Pancreas (tissue), 10 donors: ENCODE results near the gene BEND2. TPM values are rescaled to one million over a fixed set of nuclear protein-coding genes. Genes with fewer than 3 reads are reported as not detected.

Experiments
- ATAC-seq, 4 donors: fragments of 200-7000 bp; cut with Tn5 transposase; one replicate each; pipeline versions ENCODE4 v1.8.0 to v1.9.1; 2020; ENCODE audit warnings: mild to moderate bottlenecking in 4 of 4, moderate library complexity in 4 of 4
- DNase-seq, 6 donors: peaks; one replicate each; pipeline ENCODE4 v3.0.0-alpha.2; 2020
- FAIRE-seq: peaks from 2 replicates; lab custom pipeline; 2012; peaks lifted over from hg19 to GRCh38; lab: Jason Lieb, UNC
- H3K27ac ChIP-seq, 4 donors: fragments of 200-600 bp; sonication (generic); 1 replicate in 3 of 4; 2 replicates in 1 of 4; pipeline versions ENCODE4 v1.5.0 to v1.8.0; 2020
- H3K27me3 ChIP-seq, 4 donors: fragments of 200-600 bp; one replicate each; pipeline ENCODE4 v1.8.0; 2021
- H3K36me3 ChIP-seq, 3 donors: fragments of 200-600 bp; sonication (generic) in 1 of 3; one replicate each; pipeline versions ENCODE4 v1.5.0 to v1.8.0; 2020 to 2021
- H3K4me1 ChIP-seq, 3 donors: fragments of 200-600 bp; one replicate each; pipeline ENCODE4 v1.8.0; 2021
- H3K4me3 ChIP-seq, 4 donors: fragments of 200-600 bp; sonication (generic) in 2 of 4; one replicate each; pipeline versions ENCODE4 v1.5.0 to v1.8.0; 2020 to 2021
- H3K9me3 ChIP-seq, 4 donors: fragments of 200-600 bp; one replicate each; pipeline ENCODE4 v1.8.0; 2021
- WGBS, 2 donors: extraction: QIAGEN DNeasy Blood & Tissue Kit; methylation state at CpG; one replicate each; pipeline ENCODE4 v1.1.7; 2013; 5-methylcytosine and 5-hydroxymethylcytosine counted together
- intact Hi-C, 3 donors: fragments of 100-400 bp; cut with DNase I; formaldehyde crosslinking; loops; one replicate each; pipeline versions ENCODE4 v1.11.1 to v1.14.2; 2022
- polyA plus RNA-seq, 2 donors: library from polyadenylated mRNA; stranded (reverse); fragments of 200-250 nt; gene quantifications; one replicate each; pipeline ENCODE4 v1.2.3, GENCODE V29; 2013
- total RNA-seq, 6 donors: library from RNA; stranded (reverse); fragmentation: NEBNext Ultra II Directional in 4 of 6; extraction: Animal tissue kit (Norgen Biotek cat#: 25700) in 4 of 6; gene quantifications; one replicate each; pipeline versions ENCODE4 v1.2.1 to v1.2.4, GENCODE V29; 2021 to 2023
- TF ChIP-seq, protein P1 (sequence below), 4 donors: fragments of 200-600 bp; sonication (generic) in 3 of 4; IDR thresholded peaks; one replicate each; pipeline versions ENCODE4 v1.5.0 to v1.8.0; 2021; ENCODE audit warnings: antibody characterized with exemption in 4 of 4
- donor health status: healthy with polysubstance abuse.
- donor health status: DM: no; HTN: no; CAD: no; lungs with moderate emphysema.
- donor health status: DM: no; HTN: no; CAD: no.
- donor health status: control.
- donor health status: control.
- donor health status: Bipolar disorder and iron deficiency.
- donor health status: DM: yes; HTN: yes; CAD: no.
- donor health status: DM: no; HTN: no; CAD: no.
- donor health status: DM: no; HTN: no; CAD: no.
- donor health status: DM: yes; HTN: yes; CAD: no.

Gene BEND2
- total and polyA plus RNA-seq, 8 donors: not detected

- FAIRE-seq (no peak), DNase-seq (no peak), ATAC-seq (no peak)
- Histone ChIP-seq H3K27me3 (no peaks in the 10 kb centered on the region), H3K4me3 (no peak overlapping the region), H3K27ac (no peak overlapping the region), H3K9me3 (no peaks in the 10 kb centered on the region), H3K4me1 (no peaks in the 10 kb centered on the region), H3K36me3 (no peaks in the 10 kb centered on the region)
- 48 to 71% methylated on average over 1 of the region's 1 CpG for WGBS, 2 donors
- TF ChIP-seq, protein P1, sequence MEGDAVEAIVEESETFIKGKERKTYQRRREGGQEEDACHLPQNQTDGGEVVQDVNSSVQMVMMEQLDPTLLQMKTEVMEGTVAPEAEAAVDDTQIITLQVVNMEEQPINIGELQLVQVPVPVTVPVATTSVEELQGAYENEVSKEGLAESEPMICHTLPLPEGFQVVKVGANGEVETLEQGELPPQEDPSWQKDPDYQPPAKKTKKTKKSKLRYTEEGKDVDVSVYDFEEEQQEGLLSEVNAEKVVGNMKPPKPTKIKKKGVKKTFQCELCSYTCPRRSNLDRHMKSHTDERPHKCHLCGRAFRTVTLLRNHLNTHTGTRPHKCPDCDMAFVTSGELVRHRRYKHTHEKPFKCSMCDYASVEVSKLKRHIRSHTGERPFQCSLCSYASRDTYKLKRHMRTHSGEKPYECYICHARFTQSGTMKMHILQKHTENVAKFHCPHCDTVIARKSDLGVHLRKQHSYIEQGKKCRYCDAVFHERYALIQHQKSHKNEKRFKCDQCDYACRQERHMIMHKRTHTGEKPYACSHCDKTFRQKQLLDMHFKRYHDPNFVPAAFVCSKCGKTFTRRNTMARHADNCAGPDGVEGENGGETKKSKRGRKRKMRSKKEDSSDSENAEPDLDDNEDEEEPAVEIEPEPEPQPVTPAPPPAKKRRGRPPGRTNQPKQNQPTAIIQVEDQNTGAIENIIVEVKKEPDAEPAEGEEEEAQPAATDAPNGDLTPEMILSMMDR (IDR thresholded peaks at IDR 0.05): no peak
- intact Hi-C loops: no loop called here
Observed at GRCh38 chrX:18151649-18152048, 69.0 kb downstream of the BEND2 start.

DNA sequence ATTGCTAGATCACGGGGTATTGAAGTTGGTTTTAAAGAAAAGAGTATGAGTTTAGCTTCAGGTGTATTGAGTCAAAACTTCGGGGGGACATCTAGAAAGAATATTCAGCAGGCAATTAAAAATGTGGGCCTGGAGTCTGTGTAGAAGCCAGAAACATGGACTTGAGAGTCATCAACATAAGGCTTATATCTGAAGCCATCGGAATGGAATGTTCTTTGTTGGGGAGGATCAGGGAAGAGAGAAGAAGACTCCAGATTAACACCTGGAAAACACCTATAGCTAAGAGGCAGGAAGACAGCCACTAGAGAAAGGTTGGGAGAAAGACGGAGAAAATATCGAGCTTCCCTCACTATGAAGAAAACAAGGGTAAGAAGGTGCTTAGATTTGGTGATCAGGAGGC is 69.5 kb downstream of the BEND2 start:
- no peak for DNase-seq
- H3K4me3 ChIP-seq: no peak overlapping the region
- no peak for ATAC-seq
- no peaks in the 10 kb centered on the region for H3K4me1 ChIP-seq
- TF ChIP-seq, protein P1 (IDR thresholded peaks at IDR 0.05): no peak
- H3K27me3 ChIP-seq: no peaks in the 10 kb centered on the region
- H3K36me3 ChIP-seq: no peaks in the 10 kb centered on the region
- no peaks in the 10 kb centered on the region for H3K9me3 ChIP-seq
- intact Hi-C loops: no loop called here
- no peak for FAIRE-seq
- H3K27ac ChIP-seq: no peak overlapping the region
- 72 to 78% methylated on average over 5 of the region's 5 CpGs for WGBS, 2 donors

DNA sequence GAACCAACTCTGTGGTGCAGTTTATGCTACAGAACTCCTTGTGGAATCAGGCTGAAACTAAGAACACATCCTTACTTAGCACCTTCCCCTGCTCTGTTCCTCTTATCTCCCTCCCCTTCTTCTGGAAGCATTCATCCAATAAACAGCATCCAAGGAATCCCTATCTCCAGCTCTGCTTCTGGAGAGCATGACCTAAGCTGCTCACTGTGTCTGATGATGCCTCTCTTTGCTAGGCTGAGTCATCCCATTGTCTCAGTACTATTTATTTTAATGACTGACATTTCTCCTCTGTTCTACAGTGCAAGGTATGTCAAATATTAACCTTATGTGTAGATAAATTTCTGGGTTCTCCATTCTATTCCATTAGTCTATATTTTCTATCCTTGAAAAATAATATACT is 71.2 kb downstream of the BEND2 start:
- Histone ChIP-seq H3K4me1 (no peaks in the 10 kb centered on the region), H3K27ac (no peak overlapping the region), H3K9me3 (no peaks in the 10 kb centered on the region), H3K27me3 (no peaks in the 10 kb centered on the region), H3K4me3 (no peak overlapping the region), H3K36me3 (no peaks in the 10 kb centered on the region)
- DNase-seq (no peak), FAIRE-seq (no peak), ATAC-seq (no peak)
- intact Hi-C loops: no loop called here
- TF ChIP-seq, protein P1 (IDR thresholded peaks at IDR 0.05): no peak

GRCh38 chrX:18146954-18147353 is 73.7 kb downstream of the BEND2 start:
- DNase-seq (no peak), FAIRE-seq (no peak), ATAC-seq (peak in 1 of 4 donors; percentile 47)
- H3K27ac ChIP-seq: no peak overlapping the region
- no peaks in the 10 kb centered on the region for H3K9me3 ChIP-seq
- H3K36me3 ChIP-seq: no peaks in the 10 kb centered on the region
- intact Hi-C loops: no loop called here
- TF ChIP-seq, protein P1 (IDR thresholded peaks at IDR 0.05): no peak
- 26 to 30% methylated on average over 6 of the region's 6 CpGs for WGBS, 2 donors
- no peaks in the 10 kb centered on the region for H3K27me3 ChIP-seq
- no peaks in the 10 kb centered on the region for H3K4me1 ChIP-seq
- H3K4me3 ChIP-seq: no peak overlapping the region

- H3K27me3 ChIP-seq: no peaks in the 10 kb centered on the region
- H3K4me1 ChIP-seq: no peaks in the 10 kb centered on the region
- WGBS, 2 donors: 71 to 74% methylated on average over 2 of the region's 2 CpGs
- intact Hi-C loops: no loop called here
- no peaks in the 10 kb centered on the region for H3K9me3 ChIP-seq
- H3K36me3 ChIP-seq: no peaks in the 10 kb centered on the region
- DNase-seq (no peak), ATAC-seq (no peak), FAIRE-seq (no peak)
- no peak overlapping the region for H3K27ac ChIP-seq
- TF ChIP-seq, protein P1 (IDR thresholded peaks at IDR 0.05): no peak
- H3K4me3 ChIP-seq: no peak overlapping the region
Observed at GRCh38 chrX:18146009-18146408, 74.7 kb downstream of the BEND2 start.
